ENCODE measurements around the gene SYNCRIP. TPM values are rescaled to one million over a fixed set of nuclear protein-coding genes. Genes with fewer than 3 reads are reported as not detected.

SYNCRIP gene
- total and polyA plus RNA-seq, 2 donors (not counting 1 experiment from before 2014, with no cell fraction given) = 7.9 to 88.5 TPM

- CTCF ChIA-PET = no interaction called here
- Histone ChIP-seq H3K4me2 (replicated peaks; ENCODE audit: low read depth, low read length, poor library complexity, severe bottlenecking) (no peak overlapping the region), H2AFZ (ENCODE audit: insufficient read depth, low read depth, low read length, poor library complexity, severe bottlenecking) (no peak overlapping the region), H3K27me3 (replicated peaks in 1 of 4; ENCODE audit: control extremely low read depth in 1 of 4, control insufficient read depth in 3 of 4, insufficient read depth in 4 of 4, low read length in 3 of 4) (no peaks in the 10 kb centered on the region), H3K79me2 (ENCODE audit: control insufficient read depth, insufficient read depth, low read length) (peaks cover 55% of the 10 kb centered on the region), H3K9me3 (ENCODE audit: control extremely low read depth in 1 of 3, control insufficient read depth in 2 of 3, insufficient read depth in 1 of 3, low read length in 2 of 3) (no peaks in the 10 kb centered on the region), H3K4me1 (ENCODE audit: control insufficient read depth in 2 of 2, insufficient read depth in 2 of 2, low read length in 2 of 2) (no peaks in the 10 kb centered on the region), H3K36me3 (replicated peaks in 1 of 2; ENCODE audit: control extremely low read depth in 1 of 2, control insufficient read depth in 1 of 2, extremely low read depth in 1 of 2, insufficient read depth in 2 of 2, low read length in 1 of 2) (peaks cover 3 to 17% of the 10 kb centered on the region in 2 experiments), H4K20me1 (ENCODE audit: control insufficient read depth, insufficient read depth, low read length, poor library complexity, severe bottlenecking) (peaks cover 38% of the 10 kb centered on the region), H3K4me3 (ENCODE audit: control extremely low read depth in 1 of 5, extremely low read depth in 1 of 5, insufficient read depth in 1 of 5, low read depth in 2 of 5, low read length in 4 of 5) (no peak overlapping the region), H3K9ac (ENCODE audit: low read length) (no peak overlapping the region), H3K27ac (ENCODE audit: low read length in 2 of 2) (no peak overlapping the region)
- Mint-ChIP-seq H3K4me1 (peaks cover 13% of the 10 kb centered on the region), H3K27me3 (no peaks in the 10 kb centered on the region), H3K9me3 (ENCODE audit: insufficient read depth) (no peaks in the 10 kb centered on the region), H3K27ac (no peak overlapping the region), H3K4me3 (no peak overlapping the region)
- no peak for TF ChIP-seq EZH2 (IDR thresholded peaks at IDR 0.05; ENCODE audit: borderline replicate concordance, insufficient read depth, low read depth, low read length, poor library complexity, severe bottlenecking)
- TF ChIP-seq CTCF (IDR thresholded peaks at IDR 0.05) = no peak
- ATAC-seq (ENCODE audit: low read depth) (no peak), DNase-seq (no peak)
- intact Hi-C loops (cut with micrococcal nuclease) = no loop called here
- POLR2A ChIA-PET = no interaction called here
These were observed 67.6 kb downstream of the SYNCRIP start for GRCh38 chr6:85574932-85575598.

GRCh38 chr6:85569323-85569722, 73.4 kb downstream of the SYNCRIP start:
- Histone ChIP-seq H3K9ac (ENCODE audit: low read length) (no peak overlapping the region), H3K4me3 (ENCODE audit: control extremely low read depth in 1 of 5, extremely low read depth in 1 of 5, insufficient read depth in 1 of 5, low read depth in 2 of 5, low read length in 4 of 5) (no peak overlapping the region), H2AFZ (ENCODE audit: insufficient read depth, low read depth, low read length, poor library complexity, severe bottlenecking) (no peak overlapping the region), H3K36me3 (replicated peaks in 1 of 2; ENCODE audit: control extremely low read depth in 1 of 2, control insufficient read depth in 1 of 2, extremely low read depth in 1 of 2, insufficient read depth in 2 of 2, low read length in 1 of 2) (peaks cover 9 to 22% of the 10 kb centered on the region in 2 experiments), H3K27ac (ENCODE audit: low read length in 2 of 2) (no peak overlapping the region), H3K4me2 (replicated peaks; ENCODE audit: low read depth, low read length, poor library complexity, severe bottlenecking) (no peak overlapping the region), H3K27me3 (replicated peaks in 1 of 4; ENCODE audit: control extremely low read depth in 1 of 4, control insufficient read depth in 3 of 4, insufficient read depth in 4 of 4, low read length in 3 of 4) (no peaks in the 10 kb centered on the region), H4K20me1 (ENCODE audit: control insufficient read depth, insufficient read depth, low read length, poor library complexity, severe bottlenecking) (no peaks in the 10 kb centered on the region), H3K4me1 (ENCODE audit: control insufficient read depth in 2 of 2, insufficient read depth in 2 of 2, low read length in 2 of 2) (no peaks in the 10 kb centered on the region), H3K79me2 (ENCODE audit: control insufficient read depth, insufficient read depth, low read length) (peaks cover 6% of the 10 kb centered on the region), H3K9me3 (ENCODE audit: control extremely low read depth in 1 of 3, control insufficient read depth in 2 of 3, insufficient read depth in 1 of 3, low read length in 2 of 3) (no peaks in the 10 kb centered on the region)
- Mint-ChIP-seq H3K27ac (no peak overlapping the region), H3K27me3 (no peaks in the 10 kb centered on the region), H3K9me3 (ENCODE audit: insufficient read depth) (no peaks in the 10 kb centered on the region), H3K4me1 (peaks cover 3% of the 10 kb centered on the region), H3K4me3 (no peak overlapping the region)
- CTCF ChIA-PET = interaction anchor here (1.4 kb wide), 1 partner anchor 32 kb away, joined by 4 read pairs; no protein-coding TSS in a partner anchor
- ATAC-seq (ENCODE audit: low read depth) (no peak), DNase-seq (no peak)
- intact Hi-C loops (cut with micrococcal nuclease) = no loop called here
- TF ChIP-seq EZH2 (IDR thresholded peaks at IDR 0.05; ENCODE audit: borderline replicate concordance, insufficient read depth, low read depth, low read length, poor library complexity, severe bottlenecking) = no peak
- no peak for TF ChIP-seq CTCF (IDR thresholded peaks at IDR 0.05)
- POLR2A ChIA-PET = no interaction called here

Data from B cell (primary cell).